Naive thymus-derived CD4-positive, alpha-beta T cell (primary cell): ENCODE data around the gene ZACN. TPM values are rescaled to one million over a fixed set of nuclear protein-coding genes. Genes with fewer than 3 reads are reported as not detected.

ENCODE experiments used
- ATAC-seq: fragments of 150-1000 bp; cut with Tn5 transposase; 2 replicates; pipeline ENCODE4 v1.10.0; 2021; ENCODE audit warnings: mild to moderate bottlenecking, moderate library complexity
- CTCF ChIA-PET: fragments of 350-600 bp; sonication (Branson Sonifier 250); formaldehyde crosslinking; loops from one replicate; lab custom pipeline; 2021; ENCODE audit warnings: antibody characterized with exemption; lab: Charles Lee
- POLR2A ChIA-PET: fragments of 350-600 bp; sonication (Branson Sonifier 250); formaldehyde crosslinking; loops from one replicate; lab custom pipeline; 2021; ENCODE audit warnings: antibody characterized with exemption, inconsistent platforms; lab: Charles Lee
- DNase-seq, 9 donors: peaks; one replicate each; pipeline versions ENCODE4 v3.0.0 to v3.0.0-alpha.2; 2020 to 2022; ENCODE audit warnings: mixed read lengths in 1 of 9
- H3K27ac ChIP-seq: one replicate; pipeline ENCODE4 v1.7.0; 2013; ENCODE audit warnings: mild to moderate bottlenecking, low read depth, low read length, moderate library complexity
- H3K27me3 ChIP-seq, 2 donors: one replicate each; pipeline ENCODE4 v1.7.0; 2013; ENCODE audit warnings: low read length in 2 of 2, mild to moderate bottlenecking in 2 of 2, moderate library complexity in 2 of 2; ENCODE audit not compliant: control insufficient read depth in 2 of 2, insufficient read depth in 2 of 2
- H3K36me3 ChIP-seq, 3 experiments: 1 replicate in 2 of 3; 2 replicates in 1 of 3; pipeline ENCODE4 v1.7.0; 2013; ENCODE audit warnings: low read length in 3 of 3, mild to moderate bottlenecking in 3 of 3, moderate library complexity in 1 of 3; ENCODE audit not compliant: insufficient read depth in 3 of 3, control insufficient read depth in 2 of 3
- H3K4me1 ChIP-seq, 2 donors: one replicate each; pipeline ENCODE4 v1.7.0; 2013; ENCODE audit warnings: low read length in 2 of 2, mild to moderate bottlenecking in 2 of 2, moderate library complexity in 1 of 2; ENCODE audit not compliant: control insufficient read depth in 2 of 2, insufficient read depth in 2 of 2
- H3K4me3 ChIP-seq: 2 replicates; pipeline ENCODE4 v1.7.0; 2013; ENCODE audit warnings: mild to moderate bottlenecking, low read length
- H3K9me3 ChIP-seq, 3 experiments: 1 replicate in 2 of 3; 2 replicates in 1 of 3; pipeline ENCODE4 v1.7.0; 2013; ENCODE audit warnings: low read length in 3 of 3; ENCODE audit not compliant: control insufficient read depth in 2 of 3
- H3K27ac Mint-ChIP-seq, 9 donors: one replicate each; pipeline ENCODE4 v1.8.0; 2020 to 2022; ENCODE audit warnings: mixed read lengths in 9 of 9, mild to moderate bottlenecking in 8 of 9, moderate library complexity in 5 of 9, inconsistent platforms in 2 of 9
- H3K27me3 Mint-ChIP-seq, 5 donors: one replicate each; pipeline ENCODE4 v1.8.0; 2021 to 2022; ENCODE audit warnings: mixed read lengths in 5 of 5, mild to moderate bottlenecking in 1 of 5
- H3K36me3 Mint-ChIP-seq, 5 donors: one replicate each; pipeline ENCODE4 v1.8.0; 2020 to 2022; ENCODE audit warnings: mixed read lengths in 5 of 5, mild to moderate bottlenecking in 3 of 5, inconsistent platforms in 1 of 5
- H3K4me1 Mint-ChIP-seq, 7 donors: one replicate each; pipeline ENCODE4 v1.8.0; 2020 to 2022; ENCODE audit warnings: mixed read lengths in 7 of 7, mild to moderate bottlenecking in 3 of 7, inconsistent platforms in 1 of 7
- H3K4me3 Mint-ChIP-seq, 10 donors: one replicate each; pipeline ENCODE4 v1.8.0; 2020 to 2022; ENCODE audit warnings: mild to moderate bottlenecking in 10 of 10, mixed read lengths in 10 of 10, moderate library complexity in 6 of 10, inconsistent platforms in 2 of 10
- H3K9me3 Mint-ChIP-seq, 11 donors: one replicate each; pipeline ENCODE4 v1.8.0; 2020 to 2022; ENCODE audit warnings: mixed read lengths in 11 of 11, mild to moderate bottlenecking in 4 of 11, inconsistent platforms in 1 of 11, moderate library complexity in 1 of 11
- intact Hi-C, 2 donors: fragments of 100-400 bp; cut with micrococcal nuclease; formaldehyde crosslinking; loops; one replicate each; pipeline ENCODE4 v1.15.1; 2023
- polyA plus RNA-seq, 2 donors: library from polyadenylated mRNA; unstranded; fragments of 300-500 nt; fragmentation: Illumina TruSeq; gene quantifications; one replicate each; pipeline ENCODE4 v1.2.3, GENCODE V29; 2021
- total RNA-seq, 6 experiments: library from RNA in 5 of 6; stranded (reverse) in 5 of 6; gene quantifications; 1 replicate in 5 of 6; 2 replicates in 1 of 6; pipeline ENCODE4 v1.2.3 and lab custom pipeline; 2021 to 2026

The ZACN gene
- total and polyA plus RNA-seq, 7 experiments from 2014 or later: 0.24 to 4.6 (median 0.72) TPM; not detected in 1

DNA sequence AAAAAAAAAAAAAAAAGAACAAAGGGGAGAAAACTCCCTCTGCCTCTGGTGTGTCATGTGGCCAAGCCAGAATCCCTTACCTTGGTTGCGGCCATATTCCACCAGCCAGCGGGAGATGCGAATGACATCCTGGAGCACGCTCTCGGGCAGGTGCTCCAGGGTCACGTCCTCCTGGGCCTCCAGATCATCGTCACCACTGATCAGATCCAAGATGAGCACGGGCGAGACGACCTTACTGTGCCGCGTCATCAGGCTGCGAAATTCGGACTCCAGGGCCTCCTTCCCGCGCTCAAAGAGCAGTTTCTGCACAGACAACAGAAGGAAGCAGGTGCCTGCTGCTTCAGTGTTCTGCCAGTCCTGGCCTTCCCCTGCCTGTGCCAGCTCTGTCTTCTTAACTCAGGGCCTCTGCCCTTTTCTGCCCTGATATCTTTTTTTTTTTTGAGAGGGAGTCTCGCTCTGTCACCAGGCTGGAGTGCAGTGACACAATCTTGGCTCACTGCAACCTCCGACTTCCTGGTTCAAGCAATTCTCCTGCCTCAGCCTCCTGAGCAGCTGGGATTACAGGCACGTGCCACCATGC, 18.8 kb downstream of the ZACN start:
- peaks cover 4 to 39% (median 22%) of the 10 kb centered on the region in 5 donors for H3K36me3 Mint-ChIP-seq
- H3K4me3 ChIP-seq: no peak overlapping the region
- H3K4me1 Mint-ChIP-seq: peaks cover 6 to 29% (median 24%) of the 10 kb centered on the region in 7 donors
- H3K27me3 ChIP-seq: no peaks in the 10 kb centered on the region
- no peak overlapping the region for H3K4me3 Mint-ChIP-seq
- H3K27ac ChIP-seq: no peak overlapping the region
- ATAC-seq (no peak), DNase-seq (no peak)
- peaks cover 0 to 8% of the 10 kb centered on the region in 2 donors for H3K4me1 ChIP-seq
- H3K27ac Mint-ChIP-seq: peak overlapping the region in 1 of 9 donors; percentile 9
- intact Hi-C loops: no loop called here
- H3K9me3 ChIP-seq: no peaks in the 10 kb centered on the region
- no peaks in the 10 kb centered on the region for H3K27me3 Mint-ChIP-seq
- peaks cover 10 to 79% (median 11%) of the 10 kb centered on the region in 3 experiments for H3K36me3 ChIP-seq
- CTCF ChIA-PET: no interaction called here
- peaks cover 0 to 2% (median 0%) of the 10 kb centered on the region in 11 donors for H3K9me3 Mint-ChIP-seq
- POLR2A ChIA-PET: no interaction called here

- ChIA-PET CTCF (interaction anchor here (0.5 to 2.6 kb wide), 4 partner anchors 75 to 1176 kb away, joined by 3 to 13 read pairs (median 6); no protein-coding TSS in a partner anchor), POLR2A (interaction anchor here (0.6 to 2.6 kb wide), 13 partner anchors 10 to 281 kb away, joined by 3 to 13 read pairs (median 7); partner anchors contain the start of genes SPHK1 and WBP2)
- DNase-seq (no peak), ATAC-seq (no peak)
- H3K9me3 Mint-ChIP-seq: no peaks in the 10 kb centered on the region
- Histone ChIP-seq H3K27me3 (no peaks in the 10 kb centered on the region), H3K9me3 (no peaks in the 10 kb centered on the region), H3K4me3 (peak overlapping the region; percentile 72), H3K4me1 (peaks cover 6 to 16% of the 10 kb centered on the region in 2 donors), H3K36me3 (peaks cover 0 to 32% (median 4%) of the 10 kb centered on the region in 3 experiments), H3K27ac (peak overlapping the region; percentile 82)
- peaks cover 6 to 47% (median 32%) of the 10 kb centered on the region in 7 donors for H3K4me1 Mint-ChIP-seq
- H3K4me3 Mint-ChIP-seq: peak overlapping the region; percentile 82 to 98 (median 96)
- H3K36me3 Mint-ChIP-seq: peaks cover 4 to 17% (median 10%) of the 10 kb centered on the region in 5 donors
- peak overlapping the region; percentile 96 to 99 (median 97) for H3K27ac Mint-ChIP-seq
- no peaks in the 10 kb centered on the region for H3K27me3 Mint-ChIP-seq
- intact Hi-C loops: loop anchor here (1.0 to 10.0 kb wide), 8 partner anchors 18 to 402 kb away; partner anchors contain the start of genes FOXJ1 (in 1 of the 2), MRPL38 (in 1 of the 2), RHBDF2 (in 1 of the 2) and SRP68 (in 1 of the 2)
These were observed 23.9 kb downstream of the ZACN start for GRCh38 chr17:76102944-76103273.

DNA sequence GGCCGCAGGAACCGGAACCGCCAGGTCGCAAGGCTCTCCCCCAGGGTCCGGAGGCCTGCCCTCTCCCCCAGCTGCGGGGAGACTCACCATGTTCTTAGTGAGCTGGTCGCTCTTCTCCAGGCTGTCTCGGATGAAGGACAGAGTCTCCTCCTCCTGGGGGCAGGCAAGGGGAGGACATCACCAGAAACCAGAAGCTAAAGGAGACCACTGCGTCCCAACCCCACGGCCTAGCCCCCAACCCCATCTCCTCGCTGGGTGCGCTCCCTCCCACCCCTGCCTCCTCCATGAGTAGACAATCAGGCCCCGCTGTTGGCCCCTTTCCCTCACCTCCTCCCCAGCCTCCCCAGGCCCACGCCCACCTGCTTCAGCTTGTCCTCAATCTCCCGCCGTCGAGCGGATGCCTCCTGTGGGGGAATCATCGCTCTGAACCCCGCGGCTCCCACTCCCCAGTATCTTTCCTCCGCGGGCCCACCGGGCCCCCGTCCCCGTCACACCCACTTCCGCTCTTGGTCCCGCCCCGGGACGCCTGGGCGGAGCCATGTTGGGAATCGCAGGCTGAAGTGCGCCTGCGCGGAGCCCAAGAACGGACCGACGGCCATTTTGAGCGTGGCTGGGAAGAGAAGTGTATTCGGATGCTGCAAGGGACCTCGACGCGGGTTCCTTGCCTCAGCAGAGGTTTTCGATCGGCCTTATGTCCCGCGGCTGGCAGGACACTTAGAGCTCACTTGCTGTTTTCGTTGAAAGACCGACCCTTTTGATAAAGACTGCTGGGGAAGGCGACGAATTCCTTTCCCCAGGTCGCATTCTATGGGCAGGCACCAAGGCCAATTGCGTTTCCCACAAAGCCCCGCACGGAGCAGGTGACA, 24.5 kb downstream of the ZACN start, which contains the start of gene EXOC7:
EXOC7 (minus strand) TSS at position 514 of the 866 bp plus-strand sequence; CDS start at position 419, 95 bp downstream.
- peaks cover 6 to 16% of the 10 kb centered on the region in 2 donors for H3K4me1 ChIP-seq
- H3K27me3 Mint-ChIP-seq: no peaks in the 10 kb centered on the region
- DNase-seq (peak; percentile 88 to 96 (median 93)), ATAC-seq (peak; percentile 96)
- intact Hi-C loops: loop anchor here (1.0 to 10.0 kb wide), 8 partner anchors 18 to 401 kb away; partner anchors contain the start of genes FOXJ1 (in 1 of the 2), MRPL38 (in 1 of the 2), RHBDF2 (in 1 of the 2) and SRP68 (in 1 of the 2)
- CTCF ChIA-PET: interaction anchor here (0.5 to 2.6 kb wide), 9 partner anchors 17 to 1176 kb away, joined by 3 to 13 read pairs (median 5); no protein-coding TSS in a partner anchor
- POLR2A ChIA-PET: interaction anchor here (0.6 to 2.9 kb wide), 27 partner anchors 11 to 281 kb away, joined by 3 to 13 read pairs (median 5); partner anchors contain the start of genes PRPSAP1, SPHK1, WBP2 and ZACN
- peak within 1 kb of the TSS; percentile 82 to 98 (median 96) for H3K4me3 Mint-ChIP-seq
- H3K36me3 ChIP-seq: peaks cover 0 to 29% (median 4%) of the 10 kb centered on the region in 3 experiments
- H3K9me3 Mint-ChIP-seq: no peaks in the 10 kb centered on the region
- peaks cover 4 to 17% (median 10%) of the 10 kb centered on the region in 5 donors for H3K36me3 Mint-ChIP-seq
- H3K4me3 ChIP-seq: peak within 1 kb of the TSS; percentile 72
- H3K27ac ChIP-seq: peak within 1 kb of the TSS; percentile 82
- H3K27ac Mint-ChIP-seq: peak within 1 kb of the TSS; percentile 96 to 99 (median 97)
- H3K9me3 ChIP-seq: no peaks in the 10 kb centered on the region
- H3K4me1 Mint-ChIP-seq: peaks cover 6 to 47% (median 32%) of the 10 kb centered on the region in 7 donors
- no peaks in the 10 kb centered on the region for H3K27me3 ChIP-seq

DNA sequence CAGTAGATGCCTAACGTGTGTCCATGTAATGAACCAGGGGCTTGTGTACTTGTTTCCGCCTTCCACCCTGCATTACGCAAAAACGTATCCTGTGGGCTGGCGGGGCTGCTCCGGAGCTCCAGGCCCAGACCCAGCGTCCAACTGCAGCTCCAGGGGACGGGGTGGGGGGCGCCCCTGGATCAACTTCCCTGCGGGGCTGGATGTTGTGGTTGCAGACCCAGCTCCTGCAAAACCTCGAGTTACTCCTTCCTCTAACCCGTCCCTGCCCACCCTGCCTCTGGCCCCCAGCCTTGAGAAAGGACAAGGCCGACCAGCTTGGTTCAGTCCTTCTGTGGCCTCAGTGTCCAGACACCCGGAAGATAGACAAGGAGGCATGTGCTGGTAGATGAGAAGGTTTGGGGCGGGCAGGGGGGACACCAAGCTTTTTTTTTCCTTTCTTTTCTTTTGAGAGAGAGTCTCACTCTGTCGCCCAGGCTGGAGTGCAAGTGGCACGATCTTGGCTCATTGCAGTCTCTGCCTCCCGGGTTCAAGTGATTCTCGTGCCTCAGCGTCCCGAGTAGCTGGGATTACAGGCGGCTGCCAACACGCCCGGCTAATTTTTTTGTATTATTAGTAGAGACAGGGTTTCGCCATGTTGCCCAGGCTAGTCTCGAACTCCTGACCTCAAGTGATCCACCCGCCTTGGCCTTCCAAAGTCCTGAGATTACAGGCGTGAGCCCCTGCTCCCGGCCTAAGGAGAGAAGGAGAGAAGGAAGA, 25.3 kb downstream of the ZACN start:
- Mint-ChIP-seq H3K27ac (peak overlapping the region; percentile 96 to 99 (median 97)), H3K4me3 (peak overlapping the region; percentile 82 to 98 (median 96)), H3K27me3 (no peaks in the 10 kb centered on the region), H3K9me3 (no peaks in the 10 kb centered on the region), H3K36me3 (peaks cover 4 to 17% (median 10%) of the 10 kb centered on the region in 5 donors), H3K4me1 (peaks cover 6 to 47% (median 32%) of the 10 kb centered on the region in 7 donors)
- Histone ChIP-seq H3K9me3 (no peaks in the 10 kb centered on the region), H3K36me3 (peaks cover 0 to 23% (median 4%) of the 10 kb centered on the region in 3 experiments), H3K27ac (peak overlapping the region; percentile 82), H3K27me3 (no peaks in the 10 kb centered on the region), H3K4me1 (peaks cover 6 to 16% of the 10 kb centered on the region in 2 donors), H3K4me3 (peak overlapping the region; percentile 72)
- POLR2A ChIA-PET: interaction anchor here (0.7 to 2.9 kb wide), 22 partner anchors 14 to 249 kb away, joined by 3 to 13 read pairs (median 5); partner anchors contain the start of genes PRPSAP1, WBP2 and ZACN
- no peak for ATAC-seq
- no peak for DNase-seq
- CTCF ChIA-PET: interaction anchor here (0.6 to 2.6 kb wide), 8 partner anchors 16 to 198 kb away, joined by 3 to 13 read pairs (median 5); no protein-coding TSS in a partner anchor
- intact Hi-C loops: loop anchor here in 1 of 2 donors (10.0 kb wide), 1 partner anchor 400 kb away; the partner anchor contains the start of gene RHBDF2

- ChIA-PET CTCF (interaction anchor here (1.3 to 2.6 kb wide), 4 partner anchors 16 to 175 kb away, joined by 5 to 13 read pairs (median 6); no protein-coding TSS in a partner anchor), POLR2A (interaction anchor here (1.1 to 2.9 kb wide), 9 partner anchors 15 to 249 kb away, joined by 3 to 11 read pairs (median 7); partner anchors contain the start of gene PRPSAP1)
- H3K27me3 ChIP-seq: no peaks in the 10 kb centered on the region
- H3K27ac Mint-ChIP-seq: peak overlapping the region in 8 of 9 donors; percentile 27 to 98 (median 96)
- no peaks in the 10 kb centered on the region for H3K27me3 Mint-ChIP-seq
- H3K4me1 Mint-ChIP-seq: peaks cover 6 to 42% (median 31%) of the 10 kb centered on the region in 7 donors
- DNase-seq (no peak), ATAC-seq (no peak)
- H3K4me3 ChIP-seq: no peak overlapping the region
- peaks cover 0 to 17% (median 4%) of the 10 kb centered on the region in 3 experiments for H3K36me3 ChIP-seq
- intact Hi-C loops: loop anchor here in 1 of 2 donors (10.0 kb wide), 1 partner anchor 400 kb away; the partner anchor contains the start of gene RHBDF2
- no peaks in the 10 kb centered on the region for H3K9me3 ChIP-seq
- no peaks in the 10 kb centered on the region for H3K9me3 Mint-ChIP-seq
- H3K4me3 Mint-ChIP-seq: peak overlapping the region; percentile 57 to 98 (median 91)
- no peak overlapping the region for H3K27ac ChIP-seq
- peaks cover 6 to 16% of the 10 kb centered on the region in 2 donors for H3K4me1 ChIP-seq
- peaks cover 3 to 12% (median 8%) of the 10 kb centered on the region in 5 donors for H3K36me3 Mint-ChIP-seq
These were observed 25.9 kb downstream of the ZACN start for GRCh38 chr17:76104896-76105231.
